Measurements from ENCODE around the gene RPL37. TPM values are rescaled to one million over a fixed set of nuclear protein-coding genes. Genes with fewer than 3 reads are reported as not detected.
A peak's percentile ranks its signal among the peaks of the same experiment; 100 is the strongest.

Gene RPL37
- total and polyA plus RNA-seq, 9 of the 15 experiments (the other 6 are each of a cell fraction or from before 2014, with no cell fraction given) = 2,342 to 7,963 (median 4,091) TPM

- TF ChIP-seq FOSL1 (tag; conservative IDR thresholded peaks at IDR 0.05) (peak; percentile 26; the same call in 1 of the 2 replicates), NCOR1 (IDR thresholded peaks at IDR 0.05) (peak; percentile 90), ZNF354B (CRISPR knock-in tag; IDR thresholded peaks at IDR 0.05) (no peak), TEAD2 (tag; IDR thresholded peaks at IDR 0.05) (no peak), GABPB2 (CRISPR knock-in tag; conservative IDR thresholded peaks at IDR 0.05) (no peak), ZNF696 (CRISPR knock-in tag; conservative IDR thresholded peaks at IDR 0.05) (no peak), TFAP4 (CRISPR knock-in tag; IDR thresholded peaks at IDR 0.05; ENCODE audit: borderline replicate concordance) (no peak; the same call in 1 of the 2 replicates), NCOA2 (IDR thresholded peaks at IDR 0.05; ENCODE audit: partially characterized antibody in 2 of 2) (peak; percentile 57 to 73), ZFPM2 (CRISPR knock-in tag; IDR thresholded peaks at IDR 0.05) (no peak), TAF1 (IDR thresholded peaks at IDR 0.05; ENCODE audit: control insufficient read depth, extremely low read depth, insufficient read depth, low read length, severe bottlenecking) (no peak), ZNF644 (tag; IDR thresholded peaks at IDR 0.05; ENCODE audit: low read depth) (peak; percentile 59; the same call in 1 of the 2 replicates), ZNF165 (CRISPR knock-in tag; IDR thresholded peaks at IDR 0.05; ENCODE audit: borderline replicate concordance) (no peak), ZC3H11A (IDR thresholded peaks at IDR 0.05; ENCODE audit: low read depth, low read length) (0 out of 2 replicates have a peak, but pooled peaks have one; percentile 45), ZNF197 (CRISPR knock-in tag; IDR thresholded peaks at IDR 0.05; ENCODE audit: low read depth) (peak; percentile 42; the same call in 1 of the 2 replicates), CBFA2T2 (conservative IDR thresholded peaks at IDR 0.05) (peak; percentile 90), ZNF76 (CRISPR knock-in tag; IDR thresholded peaks at IDR 0.05; ENCODE audit: borderline replicate concordance) (no peak), ZFP1 (CRISPR knock-in tag; IDR thresholded peaks at IDR 0.05) (no peak; the same call in 1 of the 2 replicates), KHSRP (IDR thresholded peaks at IDR 0.05) (0 out of 2 replicates have a peak, but pooled peaks have one; percentile 43), ZNF764 (CRISPR knock-in tag; IDR thresholded peaks at IDR 0.05; ENCODE audit: low read depth) (no peak), ZNF398 (CRISPR knock-in tag; IDR thresholded peaks at IDR 0.05) (no peak), TRIM24 (IDR thresholded peaks at IDR 0.05) (peak; percentile 80 to 82; a peak in 3 of 4 replicates)
These were observed 33.1 kb downstream of the RPL37 start (continued) for GRCh38 chr5:40801771-40802562.
